ENCODE measurements around the gene DKK1. TPM values are rescaled to one million over a fixed set of nuclear protein-coding genes. Genes with fewer than 3 reads are reported as not detected.

Gene DKK1
- total RNA-seq (2021; fragmentation: NEBNext Ultra II Directional; extraction: Animal tissue kit (Norgen Biotek cat#: 25700)): 1,000 to 10,000 TPM; 1,601 to 2,175 (median 1,792) TPM
- long read RNA-seq, transcript DKK1-203 (3 exons, 544 nt): minor isoform, 5 of 4,009 reads
- long read RNA-seq, transcript DKK1-201 (4 exons, 1,790 nt): major isoform, 3,770 of 4,009 reads
- long read RNA-seq, partial matches to known transcripts: 132 of 4,009 reads
- long read RNA-seq, other reads (novel, unspliced or antisense): 101 of 4,009 reads

GRCh38 chr10:52313933-52314821 is at the start of gene DKK1:
Gene DKK1, plus strand, starts transcription at chr10:52314281. Its CDS starts 154 bp downstream, at chr10:52314435.
- Mint-ChIP-seq H3K4me3 (peak within 1 kb of the TSS; percentile 99), H3K4me1 (ENCODE audit: low read depth) (peaks cover 63% of the 10 kb centered on the region), H3K27me3 (ENCODE audit: insufficient read depth) (peaks cover 9% of the 10 kb centered on the region), H3K9me3 (peaks cover 4% of the 10 kb centered on the region), H3K27ac (peak within 1 kb of the TSS; percentile 97), H3K36me3 (ENCODE audit: low read depth) (peaks cover 46% of the 10 kb centered on the region)
- DNase-seq: peak; percentile 89
- peak; percentile 99 for TF ChIP-seq CTCF (IDR thresholded peaks at IDR 0.05)

- Mint-ChIP-seq H3K4me3 (no peak overlapping the region), H3K4me1 (ENCODE audit: low read depth) (peaks cover 13% of the 10 kb centered on the region; the same call in 1 of the 2 replicates), H3K27me3 (ENCODE audit: insufficient read depth) (no peaks in the 10 kb centered on the region), H3K36me3 (ENCODE audit: low read depth) (no peaks in the 10 kb centered on the region), H3K9me3 (no peaks in the 10 kb centered on the region), H3K27ac (no peak overlapping the region)
- TF ChIP-seq CTCF (IDR thresholded peaks at IDR 0.05): no peak
- DNase-seq: no peak
These were observed 48.8 kb upstream of the DKK1 start for GRCh38 chr10:52265131-52265926.

DNA sequence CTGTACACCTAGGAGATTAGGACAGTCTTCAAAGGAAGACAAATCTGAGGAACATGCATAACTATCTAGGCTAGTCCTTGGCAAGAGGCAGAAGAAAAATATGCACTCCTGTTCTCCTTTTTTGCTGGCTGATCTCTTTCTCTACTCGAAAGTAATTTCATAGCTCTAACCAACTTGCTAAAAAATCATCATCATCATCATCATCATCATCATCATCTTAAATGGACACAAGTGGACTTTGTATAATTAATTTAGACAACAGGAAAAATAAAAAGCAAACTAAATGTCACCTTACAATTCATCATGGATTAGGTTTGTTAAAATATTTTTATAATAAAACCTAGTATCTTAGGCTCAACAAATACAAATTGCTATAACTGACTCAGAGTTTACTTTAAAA is 47.2 kb upstream of the DKK1 start:
- no peaks in the 10 kb centered on the region for H3K36me3 Mint-ChIP-seq (ENCODE audit: low read depth)
- TF ChIP-seq CTCF (IDR thresholded peaks at IDR 0.05): no peak
- H3K4me3 Mint-ChIP-seq: no peak overlapping the region
- no peaks in the 10 kb centered on the region for H3K9me3 Mint-ChIP-seq
- no peak for DNase-seq
- no peak overlapping the region for H3K27ac Mint-ChIP-seq
- peaks cover 13% of the 10 kb centered on the region; the same call in 1 of the 2 replicates for H3K4me1 Mint-ChIP-seq (ENCODE audit: low read depth)
- no peaks in the 10 kb centered on the region for H3K27me3 Mint-ChIP-seq (ENCODE audit: insufficient read depth)

- TF ChIP-seq CTCF (IDR thresholded peaks at IDR 0.05): no peak
- Mint-ChIP-seq H3K9me3 (no peaks in the 10 kb centered on the region), H3K4me1 (ENCODE audit: low read depth) (peaks cover 13% of the 10 kb centered on the region; the same call in 1 of the 2 replicates), H3K36me3 (ENCODE audit: low read depth) (no peaks in the 10 kb centered on the region), H3K27me3 (ENCODE audit: insufficient read depth) (no peaks in the 10 kb centered on the region), H3K27ac (no peak overlapping the region), H3K4me3 (no peak overlapping the region)
- no peak for DNase-seq
These were observed 45.3 kb upstream of the DKK1 start for GRCh38 chr10:52268790-52269189.

GRCh38 chr10:52269233-52269632 is 44.8 kb upstream of the DKK1 start:
- Mint-ChIP-seq H3K27ac (no peak overlapping the region), H3K4me1 (ENCODE audit: low read depth) (peaks cover 13% of the 10 kb centered on the region; the same call in 1 of the 2 replicates), H3K9me3 (no peaks in the 10 kb centered on the region), H3K27me3 (ENCODE audit: insufficient read depth) (no peaks in the 10 kb centered on the region; the same call in 1 of the 2 replicates), H3K4me3 (no peak overlapping the region), H3K36me3 (ENCODE audit: low read depth) (no peaks in the 10 kb centered on the region)
- no peak for DNase-seq
- no peak for TF ChIP-seq CTCF (IDR thresholded peaks at IDR 0.05)
